ENCODE results near the gene VCAM1.

DNA sequence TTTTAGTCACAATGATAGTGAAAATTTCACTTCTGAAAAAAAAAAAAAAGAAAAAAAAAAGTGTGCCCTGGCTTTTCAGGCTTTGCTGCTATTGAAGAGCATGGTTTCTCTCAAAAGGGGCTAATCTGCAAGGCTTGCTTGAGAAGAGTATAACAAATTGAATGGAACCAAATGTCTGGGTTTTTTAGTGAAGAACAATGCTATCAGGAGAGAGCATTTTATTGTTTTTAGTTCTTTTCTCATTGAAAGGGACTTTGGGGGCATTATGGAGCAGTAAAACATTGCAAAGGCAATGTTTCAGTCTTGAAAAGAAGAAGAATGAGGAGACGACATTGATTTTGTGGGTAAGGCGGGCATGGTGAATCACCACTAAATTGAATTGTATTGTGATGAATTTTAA, 28.2 kb downstream of the VCAM1 start:
- TF ChIP-seq ZNF274 (IDR thresholded peaks at IDR 0.05; ENCODE audit: low read depth, low read length) = no peak
- no peak for TF ChIP-seq YY1 (IDR thresholded peaks at IDR 0.05; ENCODE audit: insufficient read depth, insufficient read length)
